GM18498 (cell line): ENCODE measurements around the gene MMRN2.
"Not testable (repeated sequence)": the region's sequence is repeated elsewhere in the genome, so short reads cannot be mapped to it uniquely, and the experiment has no call there.

Experiments
- ATAC-seq: cut with Tn5 transposase; IDR thresholded peaks from one replicate; pipeline ENCODE4 v1.9.1; 2021; ENCODE audit warnings: mild to moderate bottlenecking, moderate library complexity; ENCODE audit not compliant: unreplicated experiment

The MMRN2 gene

GRCh38 chr10:86942441-86943315, 14.7 kb downstream of the MMRN2 start:
- ATAC-seq: no peak

GRCh38 chr10:86941991-86942421, 15.4 kb downstream of the MMRN2 start:
- no peak for ATAC-seq

DNA sequence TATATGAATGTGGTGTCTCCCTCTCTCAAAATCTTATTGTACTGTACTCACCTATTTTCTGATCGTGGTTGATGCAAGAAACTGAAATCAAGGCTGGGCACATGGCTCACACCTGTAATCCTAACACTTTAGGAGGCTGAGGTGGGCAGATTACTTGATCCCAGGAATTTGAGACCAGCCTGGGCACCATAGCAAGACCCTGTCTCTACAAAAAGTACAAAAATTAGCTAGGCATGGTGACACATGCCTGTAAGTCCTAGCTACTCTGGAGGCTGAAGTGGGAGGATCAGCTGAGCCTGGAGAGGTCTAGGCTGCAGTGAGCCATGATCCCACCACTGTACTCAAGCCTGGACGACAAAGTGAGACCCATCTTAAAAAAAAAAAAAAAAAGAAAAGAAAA, 16.0 kb downstream of the MMRN2 start:
- no peak for ATAC-seq

DNA sequence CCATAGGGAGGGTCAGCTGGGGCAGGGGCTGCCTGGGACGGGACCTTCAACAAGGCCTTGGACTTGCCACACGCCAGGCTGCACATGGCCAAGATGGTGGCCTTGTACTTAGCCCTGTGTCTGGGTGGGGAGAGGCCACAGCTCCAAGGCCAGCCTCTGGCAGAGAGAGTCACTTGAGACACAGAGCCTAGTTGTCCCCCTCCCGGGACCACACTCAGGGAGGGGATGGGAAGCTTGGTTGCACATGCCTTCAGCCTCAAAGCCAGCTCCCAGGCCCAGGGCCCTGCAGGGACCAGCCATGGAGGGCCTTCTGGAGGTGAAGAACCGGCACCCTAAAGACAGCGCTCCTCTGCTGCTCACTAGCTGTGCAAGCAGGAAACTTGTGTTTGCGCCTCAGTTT, 16.7 kb downstream of the MMRN2 start:
- no peak for ATAC-seq

GRCh38 chr10:86940076-86940475, 17.3 kb downstream of the MMRN2 start:
- not testable (repeated sequence) for ATAC-seq

GRCh38 chr10:86938260-86938659, 19.2 kb downstream of the MMRN2 start:
- no peak for ATAC-seq

- no peak for ATAC-seq
Measured at GRCh38 chr10:86937502-86938154, 19.8 kb downstream of the MMRN2 start.

DNA sequence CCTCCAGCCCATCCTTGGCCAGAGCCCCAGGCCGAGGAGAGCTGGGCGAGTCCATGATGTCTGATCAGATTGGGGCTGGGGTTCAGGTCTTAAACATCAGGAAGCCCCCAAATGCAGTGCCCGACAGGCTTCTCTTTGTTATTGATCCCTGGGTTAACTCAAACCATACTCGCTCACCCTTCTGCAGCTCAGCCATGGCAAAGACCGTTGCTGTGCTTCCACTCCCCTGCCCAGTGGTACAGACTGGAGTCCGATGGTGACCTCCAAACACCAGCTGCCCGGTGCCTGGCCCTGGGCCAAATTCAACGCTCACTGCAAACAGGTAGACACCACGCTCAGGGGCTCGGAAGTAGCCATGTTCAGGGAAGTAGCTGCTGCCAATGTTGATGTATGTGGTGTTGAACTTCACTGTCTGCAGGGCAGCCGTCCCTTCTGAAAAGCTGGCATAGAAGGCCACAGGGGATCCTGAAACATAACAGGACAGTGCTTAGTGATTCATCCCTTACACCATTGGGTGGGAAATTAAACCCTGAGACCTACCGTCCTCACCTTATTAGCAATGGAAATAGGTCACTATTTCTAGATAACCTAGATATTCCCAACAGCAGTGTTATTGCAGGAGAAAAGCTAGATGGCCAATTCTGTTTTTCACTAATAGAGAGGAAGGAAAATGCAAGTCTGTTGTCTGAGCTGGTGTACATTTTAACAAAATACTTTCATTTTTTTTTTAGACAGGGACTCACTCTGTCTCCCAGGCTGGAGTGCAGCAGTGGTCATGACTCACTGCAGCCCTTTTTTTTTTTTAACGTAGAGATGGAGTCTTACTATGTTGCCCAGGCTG, 20.5 kb downstream of the MMRN2 start:
- ATAC-seq: no peak

DNA sequence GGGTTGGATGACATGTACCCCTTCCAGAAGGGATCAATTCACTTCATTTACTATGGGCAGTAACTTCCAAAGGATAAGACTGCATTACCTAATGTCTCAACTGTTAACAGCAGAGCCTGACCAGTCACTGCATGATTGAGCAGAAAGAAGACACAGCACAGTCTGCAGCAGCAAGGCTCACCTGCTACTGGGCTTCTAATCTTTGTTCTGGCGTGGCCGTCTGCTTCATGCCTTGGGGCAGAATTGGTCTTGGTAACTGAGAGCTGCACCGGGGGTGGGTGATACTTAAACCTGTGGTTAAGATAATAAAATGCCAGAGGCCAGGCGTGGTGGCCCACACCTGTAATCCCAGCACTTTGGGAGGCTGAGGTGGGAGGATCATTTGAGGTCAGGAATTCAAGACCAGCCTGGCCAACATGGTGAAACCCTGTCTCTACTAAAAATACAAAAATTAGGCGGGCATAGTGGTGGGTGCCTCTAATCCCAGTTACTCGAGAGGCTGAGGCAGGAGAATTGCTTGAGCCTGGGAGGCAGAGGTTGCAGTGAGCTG, 23.2 kb downstream of the MMRN2 start:
- not testable (repeated sequence) for ATAC-seq

DNA sequence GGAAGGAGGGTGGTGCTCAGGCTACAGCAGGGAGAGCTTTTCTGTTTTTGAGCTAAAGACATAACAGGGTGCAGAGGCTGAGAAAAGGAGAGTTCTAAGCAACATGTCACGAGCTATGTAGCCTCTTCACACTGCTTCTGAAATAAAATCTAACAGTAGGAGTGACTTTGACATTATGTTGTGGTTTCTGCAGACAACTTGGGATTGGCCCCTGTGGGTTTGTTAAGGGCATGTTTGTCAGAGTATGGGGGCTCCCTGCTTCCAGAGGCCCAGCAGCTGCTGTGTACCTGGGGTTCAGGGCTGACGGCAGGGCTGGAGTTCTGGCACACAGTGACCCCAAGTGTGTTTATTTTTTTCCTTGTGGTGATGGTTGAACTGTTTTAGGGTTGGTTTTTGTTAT, 24.7 kb downstream of the MMRN2 start:
- no peak for ATAC-seq

DNA sequence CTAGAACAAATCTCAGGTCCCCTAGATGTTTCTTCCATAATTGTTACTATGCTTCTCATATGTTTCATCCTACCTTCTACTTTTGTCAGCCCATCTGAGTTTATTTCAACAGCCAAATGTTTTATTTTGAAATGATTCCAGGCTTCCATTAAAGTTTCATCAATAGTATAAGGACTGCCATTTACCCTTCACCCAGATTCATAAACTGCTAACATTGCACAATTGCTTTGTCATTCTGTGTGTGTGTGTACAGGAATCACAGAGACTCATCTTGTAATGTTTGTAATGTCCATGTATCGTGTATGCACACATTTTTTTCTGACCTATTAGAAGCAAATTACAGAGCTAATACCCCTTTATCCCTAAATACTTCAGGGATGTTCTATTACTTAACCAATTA, 25.5 kb downstream of the MMRN2 start:
- no peak for ATAC-seq

DNA sequence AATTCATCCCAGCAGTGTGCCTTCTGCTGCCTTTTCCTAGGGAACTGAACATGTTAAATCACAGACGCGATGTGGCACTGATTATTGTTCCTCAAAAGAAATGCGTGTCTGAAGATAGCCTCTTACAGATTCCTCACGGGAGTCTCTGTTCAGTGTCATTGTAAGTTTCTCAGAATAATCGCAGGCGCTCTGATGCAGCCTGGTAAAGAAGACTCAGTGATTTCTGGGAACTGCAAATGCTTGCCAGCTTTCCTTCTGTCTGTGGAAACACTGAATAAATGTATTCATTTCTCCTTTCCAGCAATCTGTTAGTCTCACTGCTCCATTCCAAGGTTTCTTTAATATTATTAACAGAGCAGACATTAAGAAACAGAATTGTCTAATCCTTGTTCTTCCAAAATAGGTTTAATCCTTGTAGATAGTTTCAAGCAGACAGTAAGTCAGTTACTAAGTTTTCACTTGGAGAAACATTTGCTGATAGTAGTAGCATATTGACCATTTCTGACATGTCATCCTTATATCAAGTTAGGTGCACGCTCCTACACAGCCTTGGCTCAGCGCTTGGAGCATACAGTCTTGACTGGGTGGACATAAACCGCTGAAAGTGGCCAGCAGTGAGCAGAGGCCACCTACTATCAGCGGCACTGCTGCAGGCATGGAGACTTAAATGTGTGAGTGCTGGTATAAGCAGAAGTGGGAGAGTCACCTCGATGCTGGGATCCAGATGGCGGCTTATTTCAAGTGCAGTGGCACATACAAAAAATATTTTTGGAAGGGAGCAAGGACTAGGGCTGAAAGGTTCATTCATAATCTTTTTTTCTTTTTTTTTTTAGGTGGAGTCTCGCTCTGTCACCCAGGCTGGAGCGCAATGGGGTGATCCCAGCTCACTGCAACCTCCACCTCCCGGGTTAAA, 27.7 kb downstream of the MMRN2 start:
- ATAC-seq: no peak

GRCh38 chr10:86922553-86922961, 34.9 kb downstream of the MMRN2 start:
- no peak for ATAC-seq

- no peak for ATAC-seq
Measured at GRCh38 chr10:86918022-86918471, 39.4 kb downstream of the MMRN2 start.

GRCh38 chr10:86914734-86915133, 42.7 kb downstream of the MMRN2 start:
- ATAC-seq: no peak

GRCh38 chr10:86905429-86905828, 52.0 kb downstream of the MMRN2 start:
- no peak for ATAC-seq

- no peak for ATAC-seq
Measured at GRCh38 chr10:86904600-86904999, 52.8 kb downstream of the MMRN2 start.

DNA sequence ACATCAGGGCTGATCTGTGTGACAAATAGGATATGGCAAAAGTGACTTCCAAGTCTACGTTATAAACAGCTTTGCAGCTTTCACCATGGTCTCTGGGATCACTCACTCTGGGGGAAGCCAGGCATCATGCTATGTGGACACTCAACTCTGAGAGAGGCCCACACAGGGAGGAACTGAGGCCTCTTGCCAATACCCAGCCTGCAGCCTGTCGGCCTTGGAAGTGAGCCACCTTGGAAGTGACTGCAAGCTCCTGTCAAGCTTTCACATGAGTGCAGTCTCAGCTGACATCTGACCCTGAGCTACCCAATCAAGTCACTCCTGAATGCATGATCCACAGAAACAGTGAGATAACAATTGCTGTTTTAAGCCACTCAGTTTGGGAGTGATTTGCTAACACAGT, 56.5 kb downstream of the MMRN2 start:
- no peak for ATAC-seq

- no peak for ATAC-seq
Measured at GRCh38 chr10:86899670-86900276, 57.6 kb downstream of the MMRN2 start.

DNA sequence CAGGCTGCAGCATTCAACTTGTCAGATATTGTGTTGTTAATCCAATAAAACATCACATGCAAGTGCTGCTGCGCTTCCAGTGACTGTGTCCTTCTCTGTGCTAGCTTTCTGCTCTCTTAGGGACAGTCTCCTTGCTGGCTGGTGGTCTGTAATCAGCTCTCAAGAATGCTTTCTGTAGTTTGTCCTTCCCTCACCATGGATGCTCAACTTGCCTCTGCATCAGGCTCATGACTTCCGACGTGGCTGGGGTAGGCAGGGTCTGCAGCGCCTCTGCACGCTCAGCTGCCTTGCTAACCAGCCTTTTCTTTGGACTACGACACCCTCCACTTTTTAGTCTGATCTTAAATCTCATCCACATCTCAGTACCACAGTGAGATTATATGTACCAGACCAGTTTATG, 58.3 kb downstream of the MMRN2 start:
- no peak for ATAC-seq
